Lung (tissue), 12 donors: Measurements from ENCODE around the gene SLC8B1. TPM values are rescaled to one million over a fixed set of nuclear protein-coding genes. Genes with fewer than 3 reads are reported as not detected.

Source experiments
- ATAC-seq: fragments of 200-7000 bp; cut with Tn5 transposase; one replicate; pipeline ENCODE4 v1.9.1; 2020; ENCODE audit warnings: moderate number of reproducible peaks; ENCODE audit not compliant: insufficient read depth, low FRiP score
- DNase-seq, 3 donors: peaks; one replicate each; pipeline ENCODE4 v3.0.0-alpha.2; 2013 to 2017
- H3K27ac ChIP-seq, 2 donors: one replicate each; pipeline ENCODE4 v1.5.1; 2013; ENCODE audit warnings: mild to moderate bottlenecking in 2 of 2, moderate library complexity in 2 of 2, control low read depth in 1 of 2, inconsistent platforms in 1 of 2, low read depth in 1 of 2, low read length in 1 of 2
- H3K27me3 ChIP-seq, 3 donors: one replicate each; pipeline ENCODE4 v1.5.1; 2013; ENCODE audit warnings: low read length in 2 of 3; ENCODE audit not compliant: control insufficient read depth in 3 of 3, insufficient read depth in 3 of 3
- H3K36me3 ChIP-seq, 4 donors: one replicate each; pipeline ENCODE4 v1.5.1; 2013; ENCODE audit warnings: low read length in 4 of 4, mild to moderate bottlenecking in 1 of 4, moderate library complexity in 1 of 4; ENCODE audit not compliant: control insufficient read depth in 4 of 4, insufficient read depth in 4 of 4
- H3K4me1 ChIP-seq, 5 donors: one replicate each; pipeline ENCODE4 v1.5.1; 2013; ENCODE audit warnings: low read length in 5 of 5, mild to moderate bottlenecking in 2 of 5, moderate library complexity in 1 of 5; ENCODE audit not compliant: control insufficient read depth in 5 of 5, insufficient read depth in 5 of 5
- H3K4me3 ChIP-seq: one replicate; pipeline ENCODE4 v1.5.1; 2013; ENCODE audit warnings: mild to moderate bottlenecking, control low read depth, moderate library complexity
- H3K9ac ChIP-seq, 2 donors: one replicate each; pipeline ENCODE4 v1.5.1; 2013; ENCODE audit warnings: low read length in 2 of 2, control low read depth in 1 of 2; ENCODE audit not compliant: insufficient read depth in 1 of 2
- H3K9me3 ChIP-seq, 4 donors: one replicate each; pipeline ENCODE4 v1.5.1; 2013; ENCODE audit warnings: low read length in 3 of 4, mild to moderate bottlenecking in 1 of 4, moderate library complexity in 1 of 4; ENCODE audit not compliant: control insufficient read depth in 4 of 4, insufficient read depth in 3 of 4
- CTCF ChIP-seq: IDR thresholded peaks from 2 replicates; pipeline ENCODE4 v1.5.1; 2012; ENCODE audit warnings: mild to moderate bottlenecking; ENCODE audit errors: control extremely low read depth, extremely low read depth
- WGBS, 2 donors: extraction: QIAGEN DNeasy Blood & Tissue Kit; methylation state at CpG; one replicate each; pipeline ENCODE4 v1.1.7; 2013; 5-methylcytosine and 5-hydroxymethylcytosine counted together
- polyA plus RNA-seq, 2 donors: library from polyadenylated mRNA; stranded (reverse); fragments of 200-250 nt; gene quantifications; one replicate each; pipeline ENCODE4 v1.2.1, GENCODE V29; 2013
- total RNA-seq, 2 donors: library from RNA; depleted of rRNA in 1 of 2; stranded (reverse); fragments of >200 nt in 1 of 2; gene quantifications; one replicate each; pipeline ENCODE4 v1.2.1, GENCODE V29; 2014 to 2021
- donor health status: control.
- donor health status: control.
- donor health status: Bipolar disorder and iron deficiency.
- donor health status: healthy.
- donor health status: DM: yes; HTN: yes; CAD: no.

SLC8B1 gene
- total and polyA plus RNA-seq, 4 donors: 21.8 to 44.8 (median 32.1) TPM

- ATAC-seq: no peak
- Histone ChIP-seq H3K9ac (no peak overlapping the region), H3K36me3 (peaks cover 4 to 45% (median 9%) of the 10 kb centered on the region in 4 donors), H3K4me3 (no peak overlapping the region), H3K27me3 (no peaks in the 10 kb centered on the region), H3K9me3 (no peaks in the 10 kb centered on the region), H3K27ac (no peak overlapping the region), H3K4me1 (peaks cover 0 to 12% (median 10%) of the 10 kb centered on the region in 5 donors)
- DNase-seq: no peak
- TF ChIP-seq CTCF: no peak
- WGBS, 2 donors: 85 to 86% methylated on average over 9 of the region's 9 CpGs
Observed at GRCh38 chr12:113297214-113297587, 37.7 kb downstream of the SLC8B1 start.

GRCh38 chr12:113296557-113297213 is 38.2 kb downstream of the SLC8B1 start:
- ATAC-seq (no peak), DNase-seq (no peak)
- peaks cover 2 to 43% (median 10%) of the 10 kb centered on the region in 4 donors for H3K36me3 ChIP-seq
- WGBS, 2 donors: 88 to 89% methylated on average over 23 of the region's 23 CpGs
- no peak for TF ChIP-seq CTCF
- peaks cover 0 to 12% (median 10%) of the 10 kb centered on the region in 5 donors for H3K4me1 ChIP-seq
- no peak overlapping the region for H3K27ac ChIP-seq
- H3K4me3 ChIP-seq: no peak overlapping the region
- no peaks in the 10 kb centered on the region for H3K9me3 ChIP-seq
- no peaks in the 10 kb centered on the region for H3K27me3 ChIP-seq
- H3K9ac ChIP-seq: no peak overlapping the region

- H3K36me3 ChIP-seq: peaks cover 0 to 44% (median 12%) of the 10 kb centered on the region in 4 donors
- WGBS, 2 donors: 91 to 94% methylated on average over 24 of the region's 24 CpGs
Observed at GRCh38 chr12:113295886-113296556, 38.9 kb downstream of the SLC8B1 start.

More at GRCh38 chr12:113295886-113296556, 38.9 kb downstream of the SLC8B1 start:
- H3K9me3 ChIP-seq: no peaks in the 10 kb centered on the region
- no peak overlapping the region for H3K4me3 ChIP-seq
- peaks cover 0 to 12% (median 10%) of the 10 kb centered on the region in 5 donors for H3K4me1 ChIP-seq
- TF ChIP-seq CTCF: no peak
- H3K9ac ChIP-seq: no peak overlapping the region
- no peaks in the 10 kb centered on the region for H3K27me3 ChIP-seq
- DNase-seq (no peak), ATAC-seq (no peak)
- H3K27ac ChIP-seq: no peak overlapping the region
